ENCODE measurements around the gene DCTPP1. TPM values are rescaled to one million over a fixed set of nuclear protein-coding genes. Genes with fewer than 3 reads are reported as not detected.

The DCTPP1 gene
- total and polyA plus RNA-seq, 2 of the 13 experiments (the other 11 are each of a cell fraction or from before 2014, with no cell fraction given) = 54.8 to 74.4 TPM

DNA sequence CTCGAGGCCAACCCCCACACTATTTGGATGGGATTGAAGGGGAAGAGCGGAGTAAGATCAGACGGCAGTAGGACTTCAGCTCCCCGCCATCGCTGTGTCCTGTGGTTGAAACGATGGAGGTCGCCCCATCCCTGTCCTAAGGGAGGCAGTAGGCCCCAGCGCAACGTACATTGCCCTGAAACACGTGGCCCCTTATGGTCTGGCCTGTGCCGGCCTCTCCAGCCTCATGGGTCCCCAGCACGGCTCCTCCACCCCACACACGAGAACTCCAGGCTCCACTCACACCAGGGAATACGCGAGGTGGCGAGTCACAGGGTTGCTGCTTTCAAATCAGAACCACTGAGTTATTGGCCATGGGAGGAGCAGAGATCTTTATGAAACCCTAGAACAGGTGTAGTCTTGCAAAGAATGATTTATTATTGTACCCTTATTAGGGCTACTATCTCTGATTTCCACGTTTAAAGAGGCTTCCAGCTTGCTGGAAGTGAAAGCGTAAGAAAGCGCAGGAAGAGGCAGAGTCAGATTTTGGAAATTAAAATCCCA is 669 bp upstream of the DCTPP1 start (continued):
- TF ChIP-seq, protein P1, sequence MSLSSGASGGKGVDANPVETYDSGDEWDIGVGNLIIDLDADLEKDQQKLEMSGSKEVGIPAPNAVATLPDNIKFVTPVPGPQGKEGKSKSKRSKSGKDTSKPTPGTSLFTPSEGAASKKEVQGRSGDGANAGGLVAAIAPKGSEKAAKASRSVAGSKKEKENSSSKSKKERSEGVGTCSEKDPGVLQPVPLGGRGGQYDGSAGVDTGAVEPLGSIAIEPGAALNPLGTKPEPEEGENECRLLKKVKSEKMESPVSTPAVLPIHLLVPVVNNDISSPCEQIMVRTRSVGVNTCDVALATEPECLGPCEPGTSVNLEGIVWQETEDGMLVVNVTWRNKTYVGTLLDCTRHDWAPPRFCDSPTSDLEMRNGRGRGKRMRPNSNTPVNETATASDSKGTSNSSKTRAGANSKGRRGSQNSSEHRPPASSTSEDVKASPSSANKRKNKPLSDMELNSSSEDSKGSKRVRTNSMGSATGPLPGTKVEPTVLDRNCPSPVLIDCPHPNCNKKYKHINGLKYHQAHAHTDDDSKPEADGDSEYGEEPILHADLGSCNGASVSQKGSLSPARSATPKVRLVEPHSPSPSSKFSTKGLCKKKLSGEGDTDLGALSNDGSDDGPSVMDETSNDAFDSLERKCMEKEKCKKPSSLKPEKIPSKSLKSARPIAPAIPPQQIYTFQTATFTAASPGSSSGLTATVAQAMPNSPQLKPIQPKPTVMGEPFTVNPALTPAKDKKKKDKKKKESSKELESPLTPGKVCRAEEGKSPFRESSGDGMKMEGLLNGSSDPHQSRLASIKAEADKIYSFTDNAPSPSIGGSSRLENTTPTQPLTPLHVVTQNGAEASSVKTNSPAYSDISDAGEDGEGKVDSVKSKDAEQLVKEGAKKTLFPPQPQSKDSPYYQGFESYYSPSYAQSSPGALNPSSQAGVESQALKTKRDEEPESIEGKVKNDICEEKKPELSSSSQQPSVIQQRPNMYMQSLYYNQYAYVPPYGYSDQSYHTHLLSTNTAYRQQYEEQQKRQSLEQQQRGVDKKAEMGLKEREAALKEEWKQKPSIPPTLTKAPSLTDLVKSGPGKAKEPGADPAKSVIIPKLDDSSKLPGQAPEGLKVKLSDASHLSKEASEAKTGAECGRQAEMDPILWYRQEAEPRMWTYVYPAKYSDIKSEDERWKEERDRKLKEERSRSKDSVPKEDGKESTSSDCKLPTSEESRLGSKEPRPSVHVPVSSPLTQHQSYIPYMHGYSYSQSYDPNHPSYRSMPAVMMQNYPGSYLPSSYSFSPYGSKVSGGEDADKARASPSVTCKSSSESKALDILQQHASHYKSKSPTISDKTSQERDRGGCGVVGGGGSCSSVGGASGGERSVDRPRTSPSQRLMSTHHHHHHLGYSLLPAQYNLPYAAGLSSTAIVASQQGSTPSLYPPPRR (CRISPR knock-in tag; IDR thresholded peaks at IDR 0.05; ENCODE audit: borderline replicate concordance) = peak; percentile 49; the same call in 1 of the 2 replicates
- TF ChIP-seq, protein P2, sequence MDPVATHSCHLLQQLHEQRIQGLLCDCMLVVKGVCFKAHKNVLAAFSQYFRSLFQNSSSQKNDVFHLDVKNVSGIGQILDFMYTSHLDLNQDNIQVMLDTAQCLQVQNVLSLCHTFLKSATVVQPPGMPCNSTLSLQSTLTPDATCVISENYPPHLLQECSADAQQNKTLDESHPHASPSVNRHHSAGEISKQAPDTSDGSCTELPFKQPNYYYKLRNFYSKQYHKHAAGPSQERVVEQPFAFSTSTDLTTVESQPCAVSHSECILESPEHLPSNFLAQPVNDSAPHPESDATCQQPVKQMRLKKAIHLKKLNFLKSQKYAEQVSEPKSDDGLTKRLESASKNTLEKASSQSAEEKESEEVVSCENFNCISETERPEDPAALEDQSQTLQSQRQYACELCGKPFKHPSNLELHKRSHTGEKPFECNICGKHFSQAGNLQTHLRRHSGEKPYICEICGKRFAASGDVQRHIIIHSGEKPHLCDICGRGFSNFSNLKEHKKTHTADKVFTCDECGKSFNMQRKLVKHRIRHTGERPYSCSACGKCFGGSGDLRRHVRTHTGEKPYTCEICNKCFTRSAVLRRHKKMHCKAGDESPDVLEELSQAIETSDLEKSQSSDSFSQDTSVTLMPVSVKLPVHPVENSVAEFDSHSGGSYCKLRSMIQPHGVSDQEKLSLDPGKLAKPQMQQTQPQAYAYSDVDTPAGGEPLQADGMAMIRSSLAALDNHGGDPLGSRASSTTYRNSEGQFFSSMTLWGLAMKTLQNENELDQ (CRISPR knock-in tag; IDR thresholded peaks at IDR 0.05; ENCODE audit: borderline replicate concordance) = peak; percentile 28; the same call in 1 of the 2 replicates
- TF ChIP-seq TEAD2 (CRISPR knock-in tag; IDR thresholded peaks at IDR 0.05) (peak; percentile 97), MEIS2 (CRISPR knock-in tag; IDR thresholded peaks at IDR 0.05) (no peak; the same call in 1 of the 2 replicates), ZNF816 (CRISPR knock-in tag; IDR thresholded peaks at IDR 0.05; ENCODE audit: borderline replicate concordance) (no peak; the same call in 1 of the 2 replicates), THAP11 (CRISPR knock-in tag; IDR thresholded peaks at IDR 0.05) (0 out of 2 replicates have a peak, but pooled peaks have one; percentile 15), ZFP82 (CRISPR knock-in tag; IDR thresholded peaks at IDR 0.05; ENCODE audit: borderline replicate concordance) (no peak)
- TF ChIP-seq, protein P3, sequence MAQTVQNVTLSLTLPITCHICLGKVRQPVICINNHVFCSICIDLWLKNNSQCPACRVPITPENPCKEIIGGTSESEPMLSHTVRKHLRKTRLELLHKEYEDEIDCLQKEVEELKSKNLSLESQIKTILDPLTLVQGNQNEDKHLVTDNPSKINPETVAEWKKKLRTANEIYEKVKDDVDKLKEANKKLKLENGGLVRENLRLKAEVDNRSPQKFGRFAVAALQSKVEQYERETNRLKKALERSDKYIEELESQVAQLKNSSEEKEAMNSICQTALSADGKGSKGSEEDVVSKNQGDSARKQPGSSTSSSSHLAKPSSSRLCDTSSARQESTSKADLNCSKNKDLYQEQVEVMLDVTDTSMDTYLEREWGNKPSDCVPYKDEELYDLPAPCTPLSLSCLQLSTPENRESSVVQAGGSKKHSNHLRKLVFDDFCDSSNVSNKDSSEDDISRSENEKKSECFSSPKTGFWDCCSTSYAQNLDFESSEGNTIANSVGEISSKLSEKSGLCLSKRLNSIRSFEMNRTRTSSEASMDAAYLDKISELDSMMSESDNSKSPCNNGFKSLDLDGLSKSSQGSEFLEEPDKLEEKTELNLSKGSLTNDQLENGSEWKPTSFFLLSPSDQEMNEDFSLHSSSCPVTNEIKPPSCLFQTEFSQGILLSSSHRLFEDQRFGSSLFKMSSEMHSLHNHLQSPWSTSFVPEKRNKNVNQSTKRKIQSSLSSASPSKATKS (CRISPR knock-in tag; IDR thresholded peaks at IDR 0.05) = 0 out of 2 replicates have a peak, but pooled peaks have one; percentile 52
- TF ChIP-seq, protein P4, sequence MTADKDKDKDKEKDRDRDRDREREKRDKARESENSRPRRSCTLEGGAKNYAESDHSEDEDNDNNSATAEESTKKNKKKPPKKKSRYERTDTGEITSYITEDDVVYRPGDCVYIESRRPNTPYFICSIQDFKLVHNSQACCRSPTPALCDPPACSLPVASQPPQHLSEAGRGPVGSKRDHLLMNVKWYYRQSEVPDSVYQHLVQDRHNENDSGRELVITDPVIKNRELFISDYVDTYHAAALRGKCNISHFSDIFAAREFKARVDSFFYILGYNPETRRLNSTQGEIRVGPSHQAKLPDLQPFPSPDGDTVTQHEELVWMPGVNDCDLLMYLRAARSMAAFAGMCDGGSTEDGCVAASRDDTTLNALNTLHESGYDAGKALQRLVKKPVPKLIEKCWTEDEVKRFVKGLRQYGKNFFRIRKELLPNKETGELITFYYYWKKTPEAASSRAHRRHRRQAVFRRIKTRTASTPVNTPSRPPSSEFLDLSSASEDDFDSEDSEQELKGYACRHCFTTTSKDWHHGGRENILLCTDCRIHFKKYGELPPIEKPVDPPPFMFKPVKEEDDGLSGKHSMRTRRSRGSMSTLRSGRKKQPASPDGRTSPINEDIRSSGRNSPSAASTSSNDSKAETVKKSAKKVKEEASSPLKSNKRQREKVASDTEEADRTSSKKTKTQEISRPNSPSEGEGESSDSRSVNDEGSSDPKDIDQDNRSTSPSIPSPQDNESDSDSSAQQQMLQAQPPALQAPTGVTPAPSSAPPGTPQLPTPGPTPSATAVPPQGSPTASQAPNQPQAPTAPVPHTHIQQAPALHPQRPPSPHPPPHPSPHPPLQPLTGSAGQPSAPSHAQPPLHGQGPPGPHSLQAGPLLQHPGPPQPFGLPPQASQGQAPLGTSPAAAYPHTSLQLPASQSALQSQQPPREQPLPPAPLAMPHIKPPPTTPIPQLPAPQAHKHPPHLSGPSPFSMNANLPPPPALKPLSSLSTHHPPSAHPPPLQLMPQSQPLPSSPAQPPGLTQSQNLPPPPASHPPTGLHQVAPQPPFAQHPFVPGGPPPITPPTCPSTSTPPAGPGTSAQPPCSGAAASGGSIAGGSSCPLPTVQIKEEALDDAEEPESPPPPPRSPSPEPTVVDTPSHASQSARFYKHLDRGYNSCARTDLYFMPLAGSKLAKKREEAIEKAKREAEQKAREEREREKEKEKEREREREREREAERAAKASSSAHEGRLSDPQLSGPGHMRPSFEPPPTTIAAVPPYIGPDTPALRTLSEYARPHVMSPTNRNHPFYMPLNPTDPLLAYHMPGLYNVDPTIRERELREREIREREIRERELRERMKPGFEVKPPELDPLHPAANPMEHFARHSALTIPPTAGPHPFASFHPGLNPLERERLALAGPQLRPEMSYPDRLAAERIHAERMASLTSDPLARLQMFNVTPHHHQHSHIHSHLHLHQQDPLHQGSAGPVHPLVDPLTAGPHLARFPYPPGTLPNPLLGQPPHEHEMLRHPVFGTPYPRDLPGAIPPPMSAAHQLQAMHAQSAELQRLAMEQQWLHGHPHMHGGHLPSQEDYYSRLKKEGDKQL (CRISPR knock-in tag; IDR thresholded peaks at IDR 0.05; ENCODE audit: low read depth) = no peak
- TF ChIP-seq, protein P5, sequence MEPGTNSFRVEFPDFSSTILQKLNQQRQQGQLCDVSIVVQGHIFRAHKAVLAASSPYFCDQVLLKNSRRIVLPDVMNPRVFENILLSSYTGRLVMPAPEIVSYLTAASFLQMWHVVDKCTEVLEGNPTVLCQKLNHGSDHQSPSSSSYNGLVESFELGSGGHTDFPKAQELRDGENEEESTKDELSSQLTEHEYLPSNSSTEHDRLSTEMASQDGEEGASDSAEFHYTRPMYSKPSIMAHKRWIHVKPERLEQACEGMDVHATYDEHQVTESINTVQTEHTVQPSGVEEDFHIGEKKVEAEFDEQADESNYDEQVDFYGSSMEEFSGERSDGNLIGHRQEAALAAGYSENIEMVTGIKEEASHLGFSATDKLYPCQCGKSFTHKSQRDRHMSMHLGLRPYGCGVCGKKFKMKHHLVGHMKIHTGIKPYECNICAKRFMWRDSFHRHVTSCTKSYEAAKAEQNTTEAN (CRISPR knock-in tag; conservative IDR thresholded peaks at IDR 0.05) = 0 out of 2 replicates have a peak, but pooled peaks have one; percentile 57

Measured in HepG2 (cell line).